Measurements from ENCODE around the gene EVI5. TPM values are rescaled to one million over a fixed set of nuclear protein-coding genes. Genes with fewer than 3 reads are reported as not detected.
"Not testable (repeated sequence)": the region's sequence is repeated elsewhere in the genome, so short reads cannot be mapped to it uniquely, and the experiment has no call there.

EVI5 gene
- total RNA-seq, 2 experiments from 2014 or later: 2.9 TPM

DNA sequence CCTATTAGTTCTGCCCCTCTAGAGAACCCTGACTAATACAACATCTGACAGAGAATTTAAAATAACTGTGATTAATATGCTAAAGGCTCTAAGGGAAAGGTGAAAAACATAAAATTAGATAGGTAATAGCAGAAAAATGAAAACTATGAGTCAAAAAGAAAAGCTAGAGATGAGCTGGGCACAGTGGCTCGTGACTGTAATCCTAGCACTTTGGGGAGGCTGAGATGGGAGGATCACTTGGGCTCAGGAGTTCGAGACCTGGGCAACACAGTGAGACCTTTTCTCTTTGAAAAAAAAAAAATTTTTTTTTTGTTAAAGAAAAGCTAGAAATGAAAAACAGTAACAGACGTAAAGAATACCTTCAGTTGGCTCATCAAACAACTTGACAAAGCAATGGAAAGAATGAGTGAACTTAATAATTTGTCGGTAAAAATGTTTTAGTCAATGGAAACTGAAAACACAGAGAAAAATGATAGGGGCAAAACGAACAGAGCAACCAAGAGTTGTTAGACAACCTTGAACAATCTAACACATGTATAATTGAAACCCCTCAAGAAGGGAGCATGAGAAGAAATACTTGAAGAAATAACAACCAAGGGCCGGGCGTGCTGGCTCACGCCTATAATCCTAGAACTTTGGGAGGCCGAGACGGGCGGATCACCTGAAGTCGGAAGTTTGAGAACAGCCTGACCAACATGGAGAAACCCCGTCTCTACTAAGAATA, 165.3 kb downstream of the EVI5 start:
- H3K4me1 Mint-ChIP-seq: peaks cover 1% of the 10 kb centered on the region
- H3K36me3 Mint-ChIP-seq (ENCODE audit: low read depth): no peaks in the 10 kb centered on the region
- H3K9me3 Mint-ChIP-seq: peaks cover 2% of the 10 kb centered on the region
- H3K4me3 Mint-ChIP-seq: no peak overlapping the region
- DNase-seq: no peak
- H3K27ac Mint-ChIP-seq: no peak overlapping the region
- no peaks in the 10 kb centered on the region for H3K27me3 Mint-ChIP-seq
- ChIA-PET CTCF (interaction anchor here (2.3 kb wide), 1 partner anchor 309 kb away, joined by 13 read pairs; no protein-coding TSS in a partner anchor), POLR2A (no interaction called here)

DNA sequence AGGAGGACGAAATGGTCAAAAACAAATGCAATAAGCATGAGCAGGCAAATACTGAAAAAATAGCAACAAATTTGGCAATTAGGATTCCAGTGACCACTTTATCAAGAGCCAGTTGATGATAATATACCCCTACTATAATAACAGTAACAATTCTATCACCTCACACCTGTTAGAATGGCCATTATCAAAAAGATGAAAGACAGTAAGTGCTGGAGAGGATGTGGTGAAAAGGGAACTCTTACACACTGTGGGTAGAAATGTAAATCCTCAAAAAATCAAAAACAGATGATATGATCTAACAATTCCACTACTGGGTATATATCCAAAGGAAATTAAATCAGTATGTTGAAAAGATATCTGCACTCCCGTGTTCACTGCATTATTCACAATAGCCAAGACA, 183.9 kb downstream of the EVI5 start:
- H3K36me3 Mint-ChIP-seq (ENCODE audit: low read depth): no peaks in the 10 kb centered on the region
- H3K9me3 Mint-ChIP-seq: no peaks in the 10 kb centered on the region
- DNase-seq: no peak
- ChIA-PET CTCF (interaction anchor here (3.5 kb wide), 1 partner anchor 115 kb away, joined by 11 read pairs; the partner anchor contains the start of gene GFI1), POLR2A (interaction anchor here (2.7 kb wide), 1 partner anchor 115 kb away, joined by 11 read pairs; the partner anchor contains the start of gene GFI1)
- no peak overlapping the region for H3K4me3 Mint-ChIP-seq
- H3K4me1 Mint-ChIP-seq: peaks cover 24% of the 10 kb centered on the region
- no peak overlapping the region for H3K27ac Mint-ChIP-seq
- no peaks in the 10 kb centered on the region for H3K27me3 Mint-ChIP-seq

DNA sequence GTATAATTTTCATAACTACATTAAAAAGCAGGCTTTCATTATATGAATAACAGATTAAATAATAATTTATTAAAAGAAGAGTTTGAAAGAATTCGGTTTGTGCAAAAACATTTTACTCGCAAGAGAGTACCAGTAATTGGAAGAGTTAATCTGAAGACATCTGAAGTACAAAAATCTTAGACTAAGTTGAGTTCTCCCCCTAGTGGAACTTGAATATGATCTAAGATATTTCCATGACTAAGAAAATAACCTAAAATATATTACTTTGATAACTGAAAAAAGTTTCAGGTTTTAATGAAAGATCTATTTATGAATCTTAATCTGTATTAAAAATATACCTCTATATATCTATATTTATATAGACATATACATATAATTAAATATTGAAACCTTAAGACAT, 185.7 kb downstream of the EVI5 start:
- H3K4me1 Mint-ChIP-seq: peaks cover 24% of the 10 kb centered on the region
- H3K27ac Mint-ChIP-seq: no peak overlapping the region
- H3K36me3 Mint-ChIP-seq (ENCODE audit: low read depth): no peaks in the 10 kb centered on the region
- H3K9me3 Mint-ChIP-seq: peaks cover 2% of the 10 kb centered on the region
- CTCF ChIA-PET: interaction anchor here (0.6 to 1.2 kb wide), 5 partner anchors 16 to 300 kb away, joined by 3 to 8 read pairs (median 3); partner anchors contain the start of genes GLMN and RPAP2
- no peak for DNase-seq
- POLR2A ChIA-PET: interaction anchor here (0.8 to 2.7 kb wide), 3 partner anchors 26 to 283 kb away, joined by 3 to 11 read pairs (median 4); partner anchors contain the start of gene GFI1
- H3K4me3 Mint-ChIP-seq: no peak overlapping the region
- H3K27me3 Mint-ChIP-seq: no peaks in the 10 kb centered on the region

DNA sequence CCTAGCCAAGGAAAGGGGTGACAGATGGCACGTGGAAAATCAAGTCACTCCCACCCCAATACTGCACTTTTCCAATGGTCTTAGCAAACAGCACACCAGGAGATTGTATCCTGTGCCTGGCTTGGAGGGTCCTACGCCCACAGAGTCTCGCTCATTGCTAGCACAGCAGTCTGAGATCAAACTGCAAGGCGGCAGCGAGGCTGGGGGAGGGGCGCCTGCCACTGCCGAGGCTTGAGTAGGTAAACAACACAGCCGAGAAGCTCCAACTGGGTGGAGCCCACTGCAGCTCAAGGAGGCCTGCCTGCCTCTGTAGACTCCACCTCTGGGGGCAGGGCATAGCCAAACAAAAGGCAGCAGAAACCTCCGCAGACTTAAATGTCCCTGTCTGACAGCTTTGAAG, 195.5 kb downstream of the EVI5 start:
- Mint-ChIP-seq H3K36me3 (ENCODE audit: low read depth) (peaks cover 29% of the 10 kb centered on the region), H3K9me3 (peaks cover 16% of the 10 kb centered on the region), H3K4me1 (peaks cover 31% of the 10 kb centered on the region)
- H3K27me3 Mint-ChIP-seq, H3K27ac Mint-ChIP-seq, CTCF ChIA-PET, DNase-seq, H3K4me3 Mint-ChIP-seq: not testable (repeated sequence)
- POLR2A ChIA-PET: interaction anchor here (3.2 to 10.8 kb wide), 2 partner anchors 12 to 103 kb away, joined by 13 to 233 read pairs; partner anchors contain the start of gene GFI1

DNA sequence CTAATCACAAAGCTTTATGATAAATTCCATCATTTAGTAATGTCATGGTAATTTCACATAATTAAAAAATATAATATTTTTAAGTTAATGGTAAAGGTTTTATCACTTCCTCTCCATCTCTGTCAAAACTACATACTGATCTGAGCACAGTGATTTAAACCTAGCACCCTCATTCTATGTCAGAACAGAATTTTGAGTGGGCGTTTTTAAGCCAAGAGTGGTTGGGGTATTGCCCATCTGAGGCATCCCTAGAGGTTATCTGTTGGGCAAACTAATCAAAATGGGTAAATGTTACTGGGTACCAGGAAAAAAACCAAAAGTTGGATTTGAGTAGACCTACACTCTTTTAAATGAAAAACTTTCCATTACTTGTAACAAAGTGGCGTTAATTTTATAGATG, 197.5 kb downstream of the EVI5 start:
- ChIA-PET CTCF (interaction anchor here (0.7 to 2.9 kb wide), 7 partner anchors 9 to 105 kb away, joined by 3 to 16 read pairs (median 3); partner anchors contain the start of gene GFI1), POLR2A (interaction anchor here (0.5 to 10.8 kb wide), 6 partner anchors 10 to 113 kb away, joined by 3 to 233 read pairs (median 9); partner anchors contain the start of gene GFI1)
- Mint-ChIP-seq H3K9me3 (peaks cover 13% of the 10 kb centered on the region), H3K27ac (peak overlapping the region; percentile 47), H3K4me3 (no peak overlapping the region), H3K36me3 (ENCODE audit: low read depth) (peaks cover 25% of the 10 kb centered on the region), H3K4me1 (peaks cover 40% of the 10 kb centered on the region), H3K27me3 (no peaks in the 10 kb centered on the region)
- no peak for DNase-seq

DNA sequence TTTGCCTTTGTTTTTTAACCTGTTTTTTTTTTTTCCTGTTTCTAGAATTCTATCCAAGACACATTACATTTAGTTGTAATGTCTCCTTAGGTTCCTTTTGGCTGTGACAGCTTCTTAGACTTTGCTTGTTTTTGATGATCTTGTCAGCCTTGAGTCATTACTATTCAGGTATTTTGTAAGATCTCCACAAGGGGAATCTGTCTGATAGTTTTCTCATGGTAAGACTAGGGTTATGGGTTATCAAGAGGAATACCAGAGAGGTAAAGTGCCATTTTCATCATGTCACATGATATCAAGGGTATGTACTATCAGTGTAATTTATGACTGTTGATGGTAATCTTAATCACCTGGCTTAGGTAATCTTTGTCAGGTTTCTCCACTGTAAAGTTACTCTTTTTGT, 199.1 kb downstream of the EVI5 start:
- H3K4me1 Mint-ChIP-seq: peaks cover 55% of the 10 kb centered on the region
- DNase-seq: no peak
- no peaks in the 10 kb centered on the region for H3K27me3 Mint-ChIP-seq

DNA sequence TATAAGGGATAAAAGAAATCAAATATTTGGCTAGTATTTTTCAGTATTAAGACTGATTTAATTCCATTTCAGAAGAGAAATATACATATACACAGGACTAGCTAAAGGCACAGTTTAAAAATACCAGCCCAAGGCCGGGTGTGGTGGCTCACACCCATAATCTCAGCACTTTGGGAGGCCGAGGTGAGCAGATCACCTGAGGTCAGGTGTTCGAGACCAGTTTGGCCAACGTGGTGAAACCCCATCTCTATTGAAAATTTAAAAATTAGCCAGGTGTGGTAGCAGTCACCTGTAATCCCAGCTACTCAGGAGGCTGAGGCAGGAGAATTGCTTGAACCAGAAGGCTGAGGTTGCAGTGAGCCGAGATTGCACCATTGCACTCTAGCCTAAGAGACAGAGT, 200.1 kb downstream of the EVI5 start:
- peaks cover 60% of the 10 kb centered on the region for H3K4me1 Mint-ChIP-seq
- peak overlapping the region; percentile 92 for H3K27ac Mint-ChIP-seq
- CTCF ChIA-PET: interaction anchor here (1.2 kb wide), 1 partner anchor 12 kb away, joined by 3 read pairs; no protein-coding TSS in a partner anchor
- H3K27me3 Mint-ChIP-seq, DNase-seq, H3K9me3 Mint-ChIP-seq: not testable (repeated sequence)
- peaks cover 20% of the 10 kb centered on the region for H3K36me3 Mint-ChIP-seq (ENCODE audit: low read depth)
- peak overlapping the region; percentile 67 for H3K4me3 Mint-ChIP-seq
- POLR2A ChIA-PET: interaction anchor here (0.7 to 10.8 kb wide), 7 partner anchors 11 to 267 kb away, joined by 3 to 233 read pairs (median 4); partner anchors contain the start of gene GFI1

More for the DNA sequence above, 199.1 kb downstream of the EVI5 start:
- ChIA-PET CTCF (interaction anchor here (2.9 kb wide), 1 partner anchor 100 kb away, joined by 16 read pairs; the partner anchor contains the start of gene GFI1), POLR2A (interaction anchor here (2.2 to 10.8 kb wide), 3 partner anchors 48 to 268 kb away, joined by 9 to 233 read pairs (median 100); partner anchors contain the start of gene GFI1)
- peaks cover 10% of the 10 kb centered on the region for H3K9me3 Mint-ChIP-seq
- H3K4me3 Mint-ChIP-seq: no peak overlapping the region
- H3K27ac Mint-ChIP-seq: peak overlapping the region; percentile 80
- peaks cover 23% of the 10 kb centered on the region for H3K36me3 Mint-ChIP-seq (ENCODE audit: low read depth)

DNA sequence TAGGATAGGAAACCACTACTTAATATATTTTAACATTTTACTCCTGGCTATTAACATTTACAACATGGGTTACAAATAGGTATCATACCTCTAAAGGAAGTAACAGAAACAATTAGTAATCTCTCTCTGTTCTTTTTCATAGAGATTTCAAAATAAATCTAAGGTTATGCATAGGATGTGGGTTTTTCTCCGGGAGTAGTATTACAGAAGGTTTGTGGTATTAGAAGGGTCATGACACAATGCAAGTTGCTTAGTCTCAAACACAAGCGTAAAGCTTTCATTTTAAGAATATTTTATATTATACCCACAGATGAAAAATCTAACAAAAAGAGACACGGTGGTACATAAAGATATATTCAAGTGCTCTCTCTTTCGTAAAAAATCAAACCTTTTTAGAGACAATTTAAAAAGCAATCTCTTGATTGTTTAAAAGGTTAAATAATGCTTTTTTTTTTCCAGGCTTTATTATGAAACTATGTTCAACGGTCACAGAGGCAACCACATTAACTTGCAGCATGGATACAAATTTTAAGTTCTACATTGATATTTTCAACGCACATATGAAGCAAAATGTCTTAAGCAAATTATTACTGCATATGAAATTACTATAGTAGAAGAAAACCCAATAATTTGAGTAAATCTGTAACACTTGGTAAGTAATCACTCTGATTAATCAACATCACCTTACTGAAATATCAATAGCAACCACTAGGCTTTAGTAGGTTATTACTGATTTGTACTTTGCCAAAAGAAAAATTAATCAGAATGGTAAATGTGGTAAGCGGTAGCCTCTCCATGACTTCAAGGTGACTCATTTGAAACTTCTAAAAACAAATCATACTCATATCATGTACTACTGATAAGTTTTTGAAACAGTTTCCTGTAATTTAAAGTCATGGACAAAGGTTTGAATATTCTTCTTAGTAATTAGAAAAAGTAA, 200.8 kb downstream of the EVI5 start:
- Mint-ChIP-seq H3K27me3 (no peaks in the 10 kb centered on the region), H3K4me1 (peaks cover 62% of the 10 kb centered on the region), H3K4me3 (peak overlapping the region; percentile 67), H3K36me3 (ENCODE audit: low read depth) (peaks cover 17% of the 10 kb centered on the region), H3K9me3 (peaks cover 4% of the 10 kb centered on the region), H3K27ac (peak overlapping the region; percentile 92)
- ChIA-PET POLR2A (interaction anchor here (0.7 to 10.8 kb wide), 12 partner anchors 10 to 289 kb away, joined by 3 to 233 read pairs (median 4); partner anchors contain the start of gene GFI1), CTCF (interaction anchor here (0.7 to 1.4 kb wide), 8 partner anchors 13 to 261 kb away, joined by 3 to 11 read pairs (median 3); partner anchors contain the start of gene GFI1)
- DNase-seq: no peak

DNA sequence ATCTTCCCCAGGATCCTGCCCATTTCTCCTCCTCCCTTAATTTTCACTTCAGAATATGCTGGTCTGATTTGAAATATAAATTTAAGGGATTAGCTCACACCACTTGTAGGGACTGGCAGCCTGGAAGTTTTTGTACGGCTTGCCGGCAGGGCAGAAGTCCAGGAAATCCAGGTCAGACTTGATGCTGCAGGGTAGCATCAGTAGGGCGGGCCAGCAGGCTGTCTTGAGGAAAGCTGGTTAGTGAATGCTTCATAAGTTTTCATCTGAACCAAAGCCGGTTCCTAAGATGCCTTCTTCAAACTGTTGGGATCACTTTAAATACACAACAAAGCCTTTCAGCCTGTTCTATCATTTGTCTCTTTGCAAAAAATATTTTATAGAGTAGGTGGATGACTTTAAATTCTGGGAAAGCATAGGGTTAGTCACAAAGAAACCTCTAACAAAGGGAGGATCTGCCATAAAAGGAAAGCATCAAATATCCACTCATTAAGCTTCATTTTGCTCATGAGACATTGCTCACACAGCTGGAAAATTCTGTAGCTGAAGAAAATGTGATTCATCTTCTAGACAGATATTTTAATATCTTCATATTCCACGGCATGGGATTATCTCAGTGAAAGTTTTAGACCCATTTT, 207.5 kb downstream of the EVI5 start:
- Mint-ChIP-seq H3K36me3 (ENCODE audit: low read depth) (peaks cover 4% of the 10 kb centered on the region), H3K9me3 (no peaks in the 10 kb centered on the region), H3K27me3 (no peaks in the 10 kb centered on the region), H3K27ac (peak overlapping the region; percentile 80), H3K4me1 (peaks cover 73% of the 10 kb centered on the region), H3K4me3 (peak overlapping the region; percentile 73)
- CTCF ChIA-PET: interaction anchor here (1.1 to 2.8 kb wide), 4 partner anchors 9 to 92 kb away, joined by 3 to 8 read pairs (median 4); partner anchors contain the start of gene GFI1
- POLR2A ChIA-PET: interaction anchor here (0.8 to 6.7 kb wide), 9 partner anchors 9 to 259 kb away, joined by 3 to 140 read pairs (median 4); partner anchors contain the start of gene GFI1
- no peak for DNase-seq

DNA sequence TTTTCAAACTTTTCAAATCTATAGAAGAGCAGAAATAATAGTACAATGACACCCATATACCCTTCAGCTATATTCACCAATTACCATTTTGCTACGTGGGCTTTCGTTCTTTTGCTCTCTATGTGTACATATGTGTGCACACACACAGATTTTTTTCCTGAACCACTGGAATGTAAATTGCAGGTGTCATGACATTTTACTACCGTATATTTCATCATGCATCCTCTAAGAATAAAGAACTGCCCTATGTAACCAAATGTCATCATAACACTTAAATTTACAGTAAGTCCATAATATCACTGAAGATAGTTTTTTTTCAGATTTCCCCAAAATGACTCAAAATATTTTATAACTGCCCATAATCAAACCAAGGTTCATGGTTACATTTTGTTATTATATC, 209.8 kb downstream of the EVI5 start:
- H3K4me1 Mint-ChIP-seq: peaks cover 74% of the 10 kb centered on the region
- CTCF ChIA-PET: no interaction called here
- H3K27me3 Mint-ChIP-seq: no peaks in the 10 kb centered on the region
- H3K27ac Mint-ChIP-seq: peak overlapping the region; percentile 78
- H3K36me3 Mint-ChIP-seq (ENCODE audit: low read depth): no peaks in the 10 kb centered on the region
- POLR2A ChIA-PET: interaction anchor here (2.3 to 6.7 kb wide), 2 partner anchors 37 to 90 kb away, joined by 12 to 140 read pairs; partner anchors contain the start of gene GFI1
- no peak for DNase-seq
- peak overlapping the region; percentile 68 for H3K4me3 Mint-ChIP-seq
- no peaks in the 10 kb centered on the region for H3K9me3 Mint-ChIP-seq

DNA sequence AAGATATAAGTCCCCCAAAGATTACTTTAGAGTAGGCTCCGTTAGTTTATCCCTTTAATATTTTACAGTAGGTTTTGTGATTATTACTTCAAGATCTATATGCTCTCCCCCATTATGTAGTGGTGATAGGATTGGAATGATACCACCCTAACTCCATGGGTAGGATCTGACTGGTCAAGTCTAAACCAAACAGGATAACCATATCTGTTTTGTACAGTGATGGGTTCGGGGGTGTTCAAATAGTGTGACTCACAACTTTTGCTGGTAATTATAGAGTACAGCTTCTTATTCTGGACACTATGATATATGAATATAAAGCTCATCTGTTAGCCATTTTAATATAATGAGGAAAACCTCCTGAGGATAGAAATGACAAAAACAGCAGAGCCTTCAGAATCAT, 212.4 kb downstream of the EVI5 start:
- no peaks in the 10 kb centered on the region for H3K36me3 Mint-ChIP-seq (ENCODE audit: low read depth)
- CTCF ChIA-PET: interaction anchor here (1.0 to 1.1 kb wide), 2 partner anchors 15 to 35 kb away, joined by 3 read pairs; no protein-coding TSS in a partner anchor
- H3K4me1 Mint-ChIP-seq: peaks cover 71% of the 10 kb centered on the region
- H3K27me3 Mint-ChIP-seq: no peaks in the 10 kb centered on the region
- POLR2A ChIA-PET: interaction anchor here (1.4 to 6.7 kb wide), 3 partner anchors 11 to 87 kb away, joined by 4 to 140 read pairs (median 18); partner anchors contain the start of gene GFI1
- H3K4me3 Mint-ChIP-seq: peak overlapping the region; percentile 18
- H3K27ac Mint-ChIP-seq: peak overlapping the region; percentile 28
- DNase-seq: no peak
- no peaks in the 10 kb centered on the region for H3K9me3 Mint-ChIP-seq

All from activated CD4-positive, alpha-beta memory T cell treated with anti-CD3 and anti-CD28 coated beads, Interleukin-2, amount 10 ng/mL, durations not matched to agents 7 days and 5 days (primary cell).